ENCODE results near the gene KIAA0513. TPM values are rescaled to one million over a fixed set of nuclear protein-coding genes. Genes with fewer than 3 reads are reported as not detected.

Gene KIAA0513
- total and polyA plus RNA-seq, 2 donors (not counting 1 experiment from before 2014, with no cell fraction given) = 11.7 to 22.3 TPM

- no peak for TF ChIP-seq CTCF (conservative IDR thresholded peaks at IDR 0.05 in 1 of 2, IDR thresholded peaks at IDR 0.05 in 1 of 2; ENCODE audit: low read depth in 1 of 2, low read length in 2 of 2)
- no peak for TF ChIP-seq EZH2 (IDR thresholded peaks at IDR 0.05; ENCODE audit: low read length, missing control alignments)
- no peak overlapping the region for H3K27ac ChIP-seq (ENCODE audit: insufficient read depth, low read length)
- H3K27me3 ChIP-seq (ENCODE audit: control insufficient read depth, insufficient read depth, low read length) = no peaks in the 10 kb centered on the region
- no peak overlapping the region for H3K9ac ChIP-seq (ENCODE audit: insufficient read depth, low read length)
- H2AFZ ChIP-seq (ENCODE audit: low read length) = no peak overlapping the region
- H4K20me1 ChIP-seq (ENCODE audit: control insufficient read depth, extremely low read depth, insufficient read depth, low read length) = no peaks in the 10 kb centered on the region
- H3K36me3 ChIP-seq (ENCODE audit: control insufficient read depth, insufficient read depth, low read length) = no peaks in the 10 kb centered on the region
- H3K4me2 ChIP-seq (ENCODE audit: extremely low read depth, insufficient read depth, low read length) = no peak overlapping the region
- H3K9me3 ChIP-seq (ENCODE audit: control insufficient read depth, insufficient read depth, low read depth, low read length) = no peaks in the 10 kb centered on the region
- H3K4me3 ChIP-seq (replicated peaks in 1 of 4; ENCODE audit: control extremely low read depth in 1 of 4, insufficient read depth in 1 of 4, low read depth in 3 of 4, low read length in 4 of 4) = no peak overlapping the region
- no peaks in the 10 kb centered on the region for H3K79me2 ChIP-seq (ENCODE audit: control insufficient read depth, insufficient read depth, low read length)
- no peak for DNase-seq (ENCODE audit: low read depth in 2 of 2)
- peaks cover 2% of the 10 kb centered on the region for H3K4me1 ChIP-seq (ENCODE audit: control insufficient read depth, extremely low read depth, insufficient read depth, low read length)
Measured at GRCh38 chr16:85110105-85110504, 82.5 kb downstream of the KIAA0513 start.

GRCh38 chr16:85111184-85111583 is 83.6 kb downstream of the KIAA0513 start:
- Histone ChIP-seq H3K27me3 (ENCODE audit: control insufficient read depth, insufficient read depth, low read length) (no peaks in the 10 kb centered on the region), H3K4me2 (ENCODE audit: extremely low read depth, insufficient read depth, low read length) (no peak overlapping the region), H4K20me1 (ENCODE audit: control insufficient read depth, extremely low read depth, insufficient read depth, low read length) (no peaks in the 10 kb centered on the region), H3K9me3 (ENCODE audit: control insufficient read depth, insufficient read depth, low read depth, low read length) (no peaks in the 10 kb centered on the region), H2AFZ (ENCODE audit: low read length) (no peak overlapping the region), H3K27ac (ENCODE audit: insufficient read depth, low read length) (no peak overlapping the region), H3K4me3 (replicated peaks in 1 of 4; ENCODE audit: control extremely low read depth in 1 of 4, insufficient read depth in 1 of 4, low read depth in 3 of 4, low read length in 4 of 4) (no peak overlapping the region), H3K4me1 (ENCODE audit: control insufficient read depth, extremely low read depth, insufficient read depth, low read length) (peaks cover 4% of the 10 kb centered on the region), H3K79me2 (ENCODE audit: control insufficient read depth, insufficient read depth, low read length) (no peaks in the 10 kb centered on the region), H3K9ac (ENCODE audit: insufficient read depth, low read length) (no peak overlapping the region), H3K36me3 (ENCODE audit: control insufficient read depth, insufficient read depth, low read length) (no peaks in the 10 kb centered on the region)
- no peak for DNase-seq (ENCODE audit: low read depth in 2 of 2)
- no peak for TF ChIP-seq CTCF (conservative IDR thresholded peaks at IDR 0.05 in 1 of 2, IDR thresholded peaks at IDR 0.05 in 1 of 2; ENCODE audit: low read depth in 1 of 2, low read length in 2 of 2)
- no peak for TF ChIP-seq EZH2 (IDR thresholded peaks at IDR 0.05; ENCODE audit: low read length, missing control alignments)

GRCh38 chr16:85112364-85112763 is 84.8 kb downstream of the KIAA0513 start, which contains the start of gene CIBAR2:
TSS of gene CIBAR2 (minus strand) at chr16:85112472. CDS start at chr16:85112352, 120 bp downstream.
- no peak for TF ChIP-seq EZH2 (IDR thresholded peaks at IDR 0.05; ENCODE audit: low read length, missing control alignments)
- TF ChIP-seq CTCF (conservative IDR thresholded peaks at IDR 0.05 in 1 of 2, IDR thresholded peaks at IDR 0.05 in 1 of 2; ENCODE audit: low read depth in 1 of 2, low read length in 2 of 2) = no peak
- Histone ChIP-seq H2AFZ (ENCODE audit: low read length) (no peak within 1 kb of the TSS), H3K9me3 (ENCODE audit: control insufficient read depth, insufficient read depth, low read depth, low read length) (no peaks in the 10 kb centered on the region), H3K27me3 (ENCODE audit: control insufficient read depth, insufficient read depth, low read length) (no peaks in the 10 kb centered on the region), H3K27ac (ENCODE audit: insufficient read depth, low read length) (no peak within 1 kb of the TSS), H4K20me1 (ENCODE audit: control insufficient read depth, extremely low read depth, insufficient read depth, low read length) (no peaks in the 10 kb centered on the region), H3K4me2 (ENCODE audit: extremely low read depth, insufficient read depth, low read length) (no peak within 1 kb of the TSS), H3K9ac (ENCODE audit: insufficient read depth, low read length) (no peak within 1 kb of the TSS), H3K4me1 (ENCODE audit: control insufficient read depth, extremely low read depth, insufficient read depth, low read length) (peaks cover 4% of the 10 kb centered on the region), H3K79me2 (ENCODE audit: control insufficient read depth, insufficient read depth, low read length) (no peaks in the 10 kb centered on the region), H3K4me3 (replicated peaks in 1 of 4; ENCODE audit: control extremely low read depth in 1 of 4, insufficient read depth in 1 of 4, low read depth in 3 of 4, low read length in 4 of 4) (no peak within 1 kb of the TSS), H3K36me3 (ENCODE audit: control insufficient read depth, insufficient read depth, low read length) (no peaks in the 10 kb centered on the region)
- DNase-seq (ENCODE audit: low read depth in 2 of 2) = no peak

Measured in fibroblast of lung (primary cell).